GM19397 (cell line): ENCODE results near the gene HBD.
"Not testable (repeated sequence)": the region's sequence is repeated elsewhere in the genome, so short reads cannot be mapped to it uniquely, and the experiment has no call there.

Experiments
- ATAC-seq: cut with Tn5 transposase; IDR thresholded peaks from one replicate; pipeline ENCODE4 v1.9.1; 2021; ENCODE audit warnings: mild to moderate bottlenecking, moderate library complexity; ENCODE audit not compliant: unreplicated experiment

The HBD gene

GRCh38 chr11:5234381-5234834, at the start of gene HBD:
HBD (minus strand) TSS chr11:5234483; CDS start chr11:5234433, 50 bp downstream.
- no peak for ATAC-seq

DNA sequence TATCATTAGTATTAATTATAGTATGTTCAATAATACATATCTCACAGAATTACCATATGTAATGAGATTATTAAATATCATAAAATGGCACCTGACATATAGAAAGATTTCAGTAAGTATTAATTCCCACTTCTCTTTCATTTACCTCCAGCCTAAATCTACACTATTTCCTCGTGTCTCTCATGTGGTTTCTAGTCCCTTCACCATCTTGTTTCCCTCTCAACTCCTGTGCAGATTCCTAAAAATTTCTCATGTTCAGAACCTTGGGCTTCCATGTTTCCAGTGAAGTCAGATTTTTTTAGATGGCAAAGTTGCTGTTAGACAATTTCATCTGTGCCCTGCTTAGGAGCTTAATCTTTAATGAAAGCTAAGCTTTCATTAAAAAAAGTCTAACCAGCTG, 49.6 kb upstream of the HBD start:
- no peak for ATAC-seq

DNA sequence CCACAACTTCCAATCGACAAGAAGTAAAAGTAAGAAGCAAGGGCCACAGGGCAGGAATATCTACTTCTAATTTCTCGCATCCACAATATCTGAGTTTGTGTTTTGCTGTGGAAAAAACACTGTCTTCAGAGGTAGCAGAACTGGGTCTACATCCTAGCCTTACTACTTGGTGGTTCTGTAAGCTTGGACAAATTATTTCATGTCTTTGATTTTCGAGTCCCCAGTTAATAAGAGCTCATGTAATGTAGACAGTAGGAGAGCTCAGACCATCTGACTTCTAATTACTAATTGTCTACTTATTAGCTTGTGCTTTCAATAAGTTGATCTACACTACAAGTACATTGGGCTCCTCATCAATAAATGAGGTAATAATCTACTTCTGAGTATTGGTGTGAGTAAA, 48.8 kb upstream of the HBD start:
- ATAC-seq, result no peak

- no peak for ATAC-seq
These were observed 48.3 kb upstream of the HBD start for GRCh38 chr11:5282628-5283027.

GRCh38 chr11:5281596-5281995, 47.3 kb upstream of the HBD start:
- ATAC-seq, result no peak

GRCh38 chr11:5280582-5281102, 46.4 kb upstream of the HBD start:
- peak; percentile 94 for ATAC-seq

DNA sequence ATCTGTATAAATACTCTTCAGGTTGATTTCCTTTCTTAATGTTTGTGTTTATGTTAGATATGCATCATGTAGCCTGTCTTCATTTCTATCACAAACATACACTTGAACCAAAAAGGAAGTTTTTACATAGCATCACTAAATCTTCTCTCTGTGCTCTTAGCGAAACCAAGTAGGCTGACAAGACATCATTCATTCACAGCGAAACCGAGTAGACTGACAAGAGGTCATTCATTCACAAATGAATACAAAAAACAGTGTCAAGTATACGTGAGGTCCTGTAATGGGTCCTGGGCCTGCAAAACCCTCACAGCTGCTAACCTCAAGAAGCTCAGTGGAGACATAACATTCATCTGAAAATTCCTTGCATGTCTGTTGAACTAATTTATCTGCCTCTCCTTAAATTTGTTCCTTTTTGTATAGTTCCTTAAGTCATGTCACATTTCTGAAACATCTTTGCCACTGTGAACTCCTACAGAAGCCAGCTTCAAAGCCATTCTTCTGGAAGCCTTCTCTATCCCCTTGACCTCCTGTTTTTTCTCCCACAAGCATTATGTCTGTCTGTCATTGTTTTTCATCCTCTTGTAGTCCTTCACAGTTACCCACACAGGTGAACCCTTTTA, 45.3 kb upstream of the HBD start:
- no peak for ATAC-seq

- no peak for ATAC-seq
These were observed 43.6 kb upstream of the HBD start for GRCh38 chr11:5277807-5278382.

DNA sequence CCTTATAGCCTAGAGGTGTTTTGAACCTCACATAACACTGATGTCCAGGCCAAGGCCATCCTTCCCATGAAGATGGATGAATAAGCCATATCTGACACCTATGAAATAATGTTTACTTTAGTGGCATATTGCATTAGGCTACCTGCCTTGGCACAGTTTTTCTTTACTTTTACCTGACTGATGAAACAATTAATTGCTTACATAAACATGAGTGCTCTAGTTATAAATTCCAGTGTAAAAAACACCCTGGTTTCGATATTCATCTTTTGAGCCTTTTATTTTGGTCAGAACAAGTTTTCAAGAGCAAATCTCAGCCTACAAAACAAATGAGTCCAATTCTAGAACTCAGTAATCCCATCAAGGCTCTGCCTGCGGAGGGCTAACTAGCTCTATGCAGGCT, 42.4 kb upstream of the HBD start:
- ATAC-seq, result no peak

GRCh38 chr11:5275369-5276110, 41.3 kb upstream of the HBD start:
- no peak for ATAC-seq

- ATAC-seq, result no peak
These were observed 40.1 kb upstream of the HBD start for GRCh38 chr11:5274395-5274794.

- no peak for ATAC-seq
These were observed 38.2 kb upstream of the HBD start for GRCh38 chr11:5272395-5273017.

DNA sequence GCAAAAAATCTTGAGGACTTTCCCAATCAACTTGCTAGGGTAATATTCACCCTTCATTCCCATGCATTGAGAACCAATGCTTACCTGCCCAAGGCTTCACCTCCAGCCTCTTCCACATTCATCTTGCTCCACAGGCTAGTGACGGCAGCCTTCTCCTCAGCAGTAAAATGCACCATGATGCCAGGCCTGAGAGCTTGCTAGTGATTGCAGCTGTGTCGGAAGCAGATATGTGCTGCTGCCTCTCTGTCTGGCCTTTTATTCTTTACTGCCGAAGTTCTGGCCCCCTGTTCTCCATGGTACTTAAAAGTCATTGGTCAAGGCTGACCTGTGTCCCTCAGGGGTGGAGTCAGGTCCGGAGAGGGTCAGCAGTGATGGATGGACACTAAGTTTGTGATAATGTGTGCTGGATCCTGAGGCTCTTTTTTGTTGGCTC, 35.4 kb upstream of the HBD start, which contains the start of gene HBE1:
Gene HBE1 (minus strand): TSS at position 231 of the 433 bp plus-strand sequence. CDS start 55 bp downstream, at position 176.
- no peak for ATAC-seq

DNA sequence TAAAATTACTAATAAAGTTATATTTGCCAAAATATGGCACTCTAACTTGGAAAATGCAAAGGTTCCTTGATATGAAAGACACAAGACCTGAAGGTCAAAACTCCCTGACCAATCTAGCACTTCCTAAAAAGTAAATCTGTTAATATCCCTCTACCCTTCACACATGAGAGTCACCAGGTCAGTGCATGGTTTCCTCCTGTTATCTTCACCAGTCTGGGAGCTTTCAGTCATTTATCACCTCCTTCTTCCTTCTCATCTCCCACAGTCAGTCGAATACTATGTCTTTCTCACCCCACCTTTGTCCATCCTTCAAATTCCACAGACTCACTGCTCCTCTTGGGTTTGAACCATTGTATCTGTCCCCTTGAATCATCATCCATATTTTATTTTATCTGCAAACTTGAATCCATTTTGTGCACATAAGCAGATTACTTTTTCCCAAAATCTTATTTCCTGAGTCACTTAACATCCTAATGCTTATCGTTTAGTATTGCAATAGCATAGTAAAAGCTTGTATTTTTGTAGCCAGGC, 32.8 kb upstream of the HBD start:
- ATAC-seq, result no peak

- no peak for ATAC-seq
These were observed 32.3 kb upstream of the HBD start for GRCh38 chr11:5266609-5267008.

DNA sequence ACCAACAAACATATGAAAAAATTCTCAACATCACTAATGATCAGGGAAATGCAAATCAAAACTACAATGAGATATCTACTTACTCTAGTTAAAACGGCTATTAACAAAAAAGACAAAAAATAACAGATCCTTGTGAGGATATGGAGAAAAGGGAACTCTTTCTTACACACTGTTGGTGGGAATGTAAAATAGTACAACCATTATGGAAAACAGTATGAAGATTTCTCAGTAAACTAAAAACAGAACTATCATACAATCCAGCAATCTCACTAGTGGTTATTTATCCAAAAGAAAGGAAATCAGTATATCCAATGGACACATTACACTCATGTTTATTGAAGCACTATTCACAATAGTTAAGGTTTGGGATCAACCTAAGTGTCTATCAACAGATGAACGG, 31.5 kb upstream of the HBD start:
- no peak for ATAC-seq

DNA sequence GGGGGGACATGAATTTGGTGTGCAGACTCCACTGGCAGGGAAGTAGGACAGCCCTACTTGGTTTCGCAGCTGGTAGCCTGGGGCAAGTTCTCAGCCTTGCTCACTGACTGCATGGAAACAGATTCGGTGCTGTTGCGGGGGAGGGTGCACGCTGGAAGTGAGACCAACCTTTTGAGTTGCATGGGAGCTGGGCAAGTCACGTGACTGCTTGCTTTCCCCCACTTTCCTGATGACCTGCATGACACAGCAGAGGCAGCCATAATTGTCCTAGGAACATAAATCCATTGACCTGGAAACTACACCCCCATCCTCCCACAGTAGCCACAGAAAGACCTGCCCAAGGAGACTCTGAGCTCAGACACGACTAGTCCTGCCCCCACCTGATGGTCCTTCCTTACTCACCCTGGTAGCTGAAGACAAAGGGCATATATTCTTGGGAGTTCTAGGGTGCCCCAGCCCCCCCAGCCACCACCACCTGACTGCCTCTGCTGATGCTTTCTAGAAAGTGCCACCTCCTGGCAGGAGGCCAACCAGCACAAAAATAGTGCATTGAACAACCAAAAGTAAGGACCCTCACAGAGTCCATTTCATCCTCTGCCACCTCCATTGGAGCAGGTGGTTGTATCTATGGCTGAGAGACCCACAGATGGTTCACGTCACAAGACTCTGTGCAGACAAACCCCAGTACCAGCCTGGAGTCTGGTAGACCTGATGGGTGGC, 24.4 kb upstream of the HBD start:
- ATAC-seq, result no peak

- ATAC-seq, result no peak
These were observed 23.0 kb upstream of the HBD start for GRCh38 chr11:5257296-5257695.

DNA sequence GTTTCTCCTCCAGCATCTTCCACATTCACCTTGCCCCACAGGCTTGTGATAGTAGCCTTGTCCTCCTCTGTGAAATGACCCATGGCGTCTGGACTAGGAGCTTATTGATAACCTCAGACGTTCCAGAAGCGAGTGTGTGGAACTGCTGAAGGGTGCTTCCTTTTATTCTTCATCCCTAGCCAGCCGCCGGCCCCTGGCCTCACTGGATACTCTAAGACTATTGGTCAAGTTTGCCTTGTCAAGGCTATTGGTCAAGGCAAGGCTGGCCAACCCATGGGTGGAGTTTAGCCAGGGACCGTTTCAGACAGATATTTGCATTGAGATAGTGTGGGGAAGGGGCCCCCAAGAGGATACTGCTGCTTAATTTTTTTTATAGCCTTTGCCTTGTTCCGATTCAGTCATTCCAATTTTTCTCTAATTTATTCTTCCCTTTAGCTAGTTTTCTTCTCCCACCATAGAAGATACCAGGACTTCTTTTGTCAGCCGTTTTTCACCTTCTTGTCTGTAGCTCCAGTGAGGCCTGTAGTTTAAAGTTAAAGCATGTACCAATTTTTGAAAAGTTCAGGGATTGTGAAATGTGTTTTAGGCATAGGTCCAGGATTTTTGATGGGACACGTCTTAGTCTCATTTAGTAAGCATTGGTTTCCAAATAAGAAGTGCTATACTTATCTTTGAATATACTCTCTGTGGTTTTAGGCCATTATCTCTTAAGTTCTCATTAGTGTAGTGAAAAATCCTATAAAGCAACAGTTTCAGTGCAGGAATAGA, 20.5 kb upstream of the HBD start, which contains the start of gene HBG2:
Gene HBG2 (minus strand): TSS at position 136 of the 768 bp plus-strand sequence. CDS start 53 bp downstream, at position 83.
- not testable (repeated sequence) for ATAC-seq
